OCI-LY3 (cell line): Measurements from ENCODE around the gene AFDN.

Experiments used
- H2AFZ ChIP-seq: fragments of 200-600, 300-600 bp; shearing (Covaris generic); 2 replicates; pipeline ENCODE4 v1.6.0; 2014; ENCODE audit warnings: antibody characterized with exemption, low read depth, low read length
- H3K27ac ChIP-seq: fragments of 200-600, 300-600 bp; sonication (generic); 2 replicates; pipeline ENCODE4 v1.5.1; 2014; ENCODE audit warnings: mild to moderate bottlenecking, low read length, moderate library complexity, mixed read lengths
- H3K27me3 ChIP-seq: fragments of 200-600, 300-600 bp; sonication (generic); 2 replicates; pipeline ENCODE4 v1.6.1; 2014; ENCODE audit warnings: low read depth, low read length, mixed read lengths
- H3K36me3 ChIP-seq: fragments of 200-600, 300-600 bp; sonication (generic); replicated peaks from 2 replicates; pipeline ENCODE3; 2014; ENCODE audit warnings: low read depth, low read length, mixed read lengths
- H3K4me1 ChIP-seq: fragments of 300-600, 200-600 bp; sonication (generic); 2 replicates; pipeline ENCODE4 v1.6.1; 2014; ENCODE audit warnings: low read length, mixed read lengths
- H3K4me2 ChIP-seq: fragments of 200-600, 300-600 bp; sonication (generic); 2 replicates; pipeline ENCODE4 v1.6.1; 2014; ENCODE audit warnings: low read length, mixed read lengths
- H3K4me3 ChIP-seq: fragments of 300-600, 200-600 bp; sonication (generic); 2 replicates; pipeline ENCODE4 v1.5.1; 2014; ENCODE audit warnings: antibody characterized with exemption, mild to moderate bottlenecking, low read length, moderate library complexity
- H3K79me2 ChIP-seq: fragments of 300-600, 200-600 bp; shearing (Covaris generic); 2 replicates; pipeline ENCODE4 v1.6.1; 2014; ENCODE audit warnings: mild to moderate bottlenecking, low read length, mixed read lengths
- H3K9ac ChIP-seq: fragments of 300-600, 200-600 bp; shearing (Covaris generic); 2 replicates; pipeline ENCODE4 v1.6.0; 2014; ENCODE audit warnings: mild to moderate bottlenecking, low read length, moderate library complexity
- H3K9me3 ChIP-seq: fragments of 200-600, 300-600 bp; shearing (Covaris generic); 2 replicates; pipeline ENCODE4 v1.6.1; 2014; ENCODE audit warnings: low read length, mixed read lengths; ENCODE audit not compliant: insufficient read depth
- H4K20me1 ChIP-seq: fragments of 200-600, 300-600 bp; sonication (generic); 2 replicates; pipeline ENCODE4 v1.6.1; 2016; ENCODE audit warnings: low read length, mixed read lengths; ENCODE audit not compliant: insufficient read depth
- EZH2phosphoT487 ChIP-seq: fragments of 200-600 bp; shearing (Covaris generic); IDR thresholded peaks from 2 replicates; pipeline ENCODE4 v1.6.1; 2018; ENCODE audit warnings: antibody characterized with exemption, mixed run types, low read depth
- TF ChIP-seq, protein P1 (sequence below): fragments of 200-600, 300-600 bp; sonication (generic); IDR thresholded peaks from 2 replicates; pipeline ENCODE4 v1.5.1; 2014; ENCODE audit warnings: antibody characterized with exemption, low read length, low read depth

The AFDN gene

DNA sequence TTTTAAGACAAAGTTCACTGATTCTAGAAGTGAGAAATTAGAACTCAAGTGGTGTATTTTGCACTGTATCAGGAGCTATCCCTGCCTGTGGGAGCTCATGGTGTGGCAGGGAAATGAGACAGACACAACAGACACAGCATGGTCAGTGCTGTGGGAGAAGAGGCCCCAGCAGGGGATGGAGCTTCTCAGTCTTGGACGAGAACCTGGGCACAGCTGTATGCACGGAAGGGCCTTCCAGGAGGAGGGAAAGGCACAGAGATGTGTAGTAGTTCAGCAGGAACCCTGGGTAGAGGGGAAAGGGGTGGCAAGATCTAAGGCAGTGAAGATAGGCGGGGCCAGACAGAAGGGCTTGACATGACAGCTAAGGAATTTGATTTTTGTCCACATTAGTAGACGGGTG, 122.0 kb downstream of the AFDN start:
- Histone ChIP-seq H3K4me3 (no peak overlapping the region), H4K20me1 (no peaks in the 10 kb centered on the region; the same call in 1 of the 2 replicates), H3K79me2 (no peaks in the 10 kb centered on the region), H3K27me3 (no peaks in the 10 kb centered on the region), H3K4me2 (no peak overlapping the region), H3K36me3 (peaks cover 40% of the 10 kb centered on the region), H3K4me1 (no peaks in the 10 kb centered on the region), H2AFZ (no peak overlapping the region), H3K9me3 (no peaks in the 10 kb centered on the region), H3K27ac (no peak overlapping the region), H3K9ac (no peak overlapping the region)
- TF ChIP-seq, protein P1, sequence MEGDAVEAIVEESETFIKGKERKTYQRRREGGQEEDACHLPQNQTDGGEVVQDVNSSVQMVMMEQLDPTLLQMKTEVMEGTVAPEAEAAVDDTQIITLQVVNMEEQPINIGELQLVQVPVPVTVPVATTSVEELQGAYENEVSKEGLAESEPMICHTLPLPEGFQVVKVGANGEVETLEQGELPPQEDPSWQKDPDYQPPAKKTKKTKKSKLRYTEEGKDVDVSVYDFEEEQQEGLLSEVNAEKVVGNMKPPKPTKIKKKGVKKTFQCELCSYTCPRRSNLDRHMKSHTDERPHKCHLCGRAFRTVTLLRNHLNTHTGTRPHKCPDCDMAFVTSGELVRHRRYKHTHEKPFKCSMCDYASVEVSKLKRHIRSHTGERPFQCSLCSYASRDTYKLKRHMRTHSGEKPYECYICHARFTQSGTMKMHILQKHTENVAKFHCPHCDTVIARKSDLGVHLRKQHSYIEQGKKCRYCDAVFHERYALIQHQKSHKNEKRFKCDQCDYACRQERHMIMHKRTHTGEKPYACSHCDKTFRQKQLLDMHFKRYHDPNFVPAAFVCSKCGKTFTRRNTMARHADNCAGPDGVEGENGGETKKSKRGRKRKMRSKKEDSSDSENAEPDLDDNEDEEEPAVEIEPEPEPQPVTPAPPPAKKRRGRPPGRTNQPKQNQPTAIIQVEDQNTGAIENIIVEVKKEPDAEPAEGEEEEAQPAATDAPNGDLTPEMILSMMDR: no peak
- no peak for TF ChIP-seq EZH2phosphoT487

DNA sequence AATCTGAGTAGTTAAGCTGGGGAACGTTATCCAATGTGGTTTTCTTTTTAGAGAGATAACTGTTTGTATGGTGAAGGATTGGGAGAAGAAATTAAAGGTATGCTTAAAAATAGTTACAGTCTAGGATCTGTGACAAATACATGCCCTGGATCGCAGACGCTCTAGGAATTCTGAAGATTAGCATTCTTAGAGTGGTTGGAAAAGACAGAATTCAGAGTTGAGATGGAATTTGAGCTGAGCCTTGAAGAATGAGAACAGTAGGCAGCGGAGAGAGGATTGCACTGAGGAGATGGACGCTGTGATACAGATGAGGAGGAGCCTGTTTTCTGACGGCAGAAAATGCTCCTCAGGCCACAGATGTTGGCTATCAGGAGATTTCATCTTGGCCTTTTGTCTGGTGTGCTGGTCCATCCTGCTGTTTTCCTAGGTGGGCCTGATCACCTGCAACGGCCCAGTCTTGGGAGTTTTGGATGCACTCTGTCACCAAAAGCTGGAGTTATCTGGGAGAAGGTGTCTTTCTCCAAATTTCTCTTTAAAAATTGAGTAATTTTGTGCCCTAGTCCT, 122.5 kb downstream of the AFDN start:
- TF ChIP-seq, protein P1: no peak
- TF ChIP-seq EZH2phosphoT487: no peak
- no peaks in the 10 kb centered on the region for H3K4me1 ChIP-seq
- no peak overlapping the region for H3K27ac ChIP-seq
- H3K4me3 ChIP-seq: no peak overlapping the region
- H3K9me3 ChIP-seq: no peaks in the 10 kb centered on the region
- no peak overlapping the region for H2AFZ ChIP-seq
- H3K4me2 ChIP-seq: no peak overlapping the region
- no peak overlapping the region for H3K9ac ChIP-seq
- H4K20me1 ChIP-seq: no peaks in the 10 kb centered on the region; the same call in 1 of the 2 replicates
- peaks cover 36% of the 10 kb centered on the region for H3K36me3 ChIP-seq
- no peaks in the 10 kb centered on the region for H3K79me2 ChIP-seq
- H3K27me3 ChIP-seq: no peaks in the 10 kb centered on the region

DNA sequence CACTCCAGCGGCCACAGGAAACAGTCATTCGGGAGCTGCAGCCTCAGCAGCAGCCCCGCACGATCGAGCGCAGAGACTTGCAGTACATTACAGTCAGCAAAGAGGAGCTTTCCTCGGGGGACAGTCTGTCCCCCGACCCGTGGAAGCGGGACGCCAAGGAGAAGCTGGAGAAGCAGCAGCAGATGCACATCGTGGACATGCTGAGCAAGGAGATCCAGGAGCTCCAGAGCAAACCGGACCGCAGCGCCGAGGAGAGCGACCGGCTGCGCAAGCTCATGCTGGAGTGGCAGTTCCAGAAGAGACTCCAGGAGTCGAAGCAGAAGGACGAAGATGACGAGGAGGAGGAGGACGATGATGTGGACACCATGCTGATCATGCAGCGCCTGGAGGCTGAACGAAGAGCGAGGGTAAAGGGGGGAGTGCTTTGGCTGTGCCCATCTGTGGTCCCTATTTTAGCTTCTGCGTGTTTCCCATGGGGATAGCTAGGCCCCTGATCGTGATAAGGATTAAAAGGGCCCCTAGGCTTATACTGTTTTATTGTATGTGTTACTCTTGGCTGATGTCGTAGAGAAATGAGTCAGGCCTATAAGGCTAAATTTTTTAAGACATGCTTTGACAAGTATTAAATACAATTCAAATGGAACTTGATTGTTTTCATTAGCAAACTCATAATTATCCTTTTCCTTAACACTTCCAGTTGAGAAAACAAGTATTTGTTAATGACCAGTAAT, 125.2 kb downstream of the AFDN start:
- Histone ChIP-seq H3K4me2 (no peak overlapping the region), H2AFZ (no peak overlapping the region), H3K4me3 (no peak overlapping the region), H3K36me3 (peaks cover 35% of the 10 kb centered on the region), H3K4me1 (no peaks in the 10 kb centered on the region), H3K27ac (no peak overlapping the region), H3K9me3 (no peaks in the 10 kb centered on the region), H3K9ac (no peak overlapping the region), H3K79me2 (peaks cover 4% of the 10 kb centered on the region; the same call in 1 of the 2 replicates), H3K27me3 (no peaks in the 10 kb centered on the region), H4K20me1 (no peaks in the 10 kb centered on the region; the same call in 1 of the 2 replicates)
- TF ChIP-seq EZH2phosphoT487: no peak
- TF ChIP-seq, protein P1: no peak

DNA sequence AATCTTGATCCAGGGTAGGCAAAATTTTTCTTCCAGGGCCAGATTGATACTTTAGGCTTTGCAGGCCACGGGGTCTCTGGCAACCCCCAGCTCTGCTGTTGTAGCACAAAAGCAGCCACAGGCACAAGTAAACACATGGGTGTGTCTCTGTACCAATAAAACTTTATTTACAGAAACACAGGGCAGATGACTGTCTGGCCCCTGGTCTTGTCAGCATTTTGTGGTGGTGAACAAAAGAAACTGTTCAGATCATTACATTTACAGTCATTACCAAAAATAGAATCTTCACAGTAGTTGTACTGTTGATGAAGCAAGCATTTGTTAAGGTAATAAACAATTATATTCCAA, 125.8 kb downstream of the AFDN start:
- peaks cover 2% of the 10 kb centered on the region; the same call in 1 of the 2 replicates for H4K20me1 ChIP-seq
- H3K4me1 ChIP-seq: no peaks in the 10 kb centered on the region
- H3K9me3 ChIP-seq: no peaks in the 10 kb centered on the region
- H3K9ac ChIP-seq: no peak overlapping the region
- peaks cover 37% of the 10 kb centered on the region for H3K36me3 ChIP-seq
- H3K79me2 ChIP-seq: peaks cover 5% of the 10 kb centered on the region
- no peaks in the 10 kb centered on the region for H3K27me3 ChIP-seq
- no peak overlapping the region for H3K4me3 ChIP-seq
- H3K27ac ChIP-seq: no peak overlapping the region
- no peak for TF ChIP-seq EZH2phosphoT487
- TF ChIP-seq, protein P1: no peak
- no peak overlapping the region for H2AFZ ChIP-seq
- no peak overlapping the region for H3K4me2 ChIP-seq
